Activated CD8-positive, alpha-beta T cell treated with anti-CD3 and anti-CD28 coated beads, Interleukin-2, amount 10 ng/mL, durations not matched to agents 7 days and 5 days (primary cell): ENCODE data around the gene TREH. TPM values are rescaled to one million over a fixed set of nuclear protein-coding genes. Genes with fewer than 3 reads are reported as not detected.
A peak's percentile ranks its signal among the peaks of the same experiment; 100 is the strongest.

Experiments
- ATAC-seq: fragments of 150-1000 bp; cut with Tn5 transposase; one replicate; pipeline ENCODE4 v1.10.0; 2021; ENCODE audit warnings: moderate library complexity
- CTCF ChIA-PET: fragments of 350-600 bp; sonication (Branson Sonifier 250); formaldehyde crosslinking; loops from one replicate; lab custom pipeline; 2021; ENCODE audit warnings: antibody characterized with exemption; lab: Charles Lee
- POLR2A ChIA-PET: fragments of 350-600 bp; sonication (Branson Sonifier 250); formaldehyde crosslinking; loops from one replicate; lab custom pipeline; 2021; ENCODE audit warnings: antibody characterized with exemption; lab: Charles Lee
- DNase-seq: peaks from one replicate; pipeline ENCODE4 v3.0.0-alpha.2; 2020
- H3K27ac Mint-ChIP-seq: one replicate; pipeline ENCODE4 v1.8.0; 2021; ENCODE audit warnings: mild to moderate bottlenecking, mixed read lengths
- H3K27me3 Mint-ChIP-seq: one replicate; pipeline ENCODE4 v1.8.0; 2021; ENCODE audit warnings: low read depth, mixed read lengths
- H3K36me3 Mint-ChIP-seq: one replicate; pipeline ENCODE4 v1.8.0; 2021; ENCODE audit warnings: low read depth, mixed read lengths
- H3K4me1 Mint-ChIP-seq: one replicate; pipeline ENCODE4 v1.8.0; 2021; ENCODE audit warnings: low read depth, mixed read lengths
- H3K4me3 Mint-ChIP-seq: one replicate; pipeline ENCODE4 v1.8.0; 2021; ENCODE audit warnings: mild to moderate bottlenecking, mixed read lengths
- H3K9me3 Mint-ChIP-seq: one replicate; pipeline ENCODE4 v1.8.0; 2022; ENCODE audit warnings: mixed read lengths; ENCODE audit not compliant: insufficient read depth
- total RNA-seq, 2 experiments: library from RNA; stranded (reverse); gene quantifications; one replicate each; pipeline ENCODE4 v1.2.3, GENCODE V29; 2021

Gene TREH
- total RNA-seq, 2 experiments from 2014 or later, result not detected

DNA sequence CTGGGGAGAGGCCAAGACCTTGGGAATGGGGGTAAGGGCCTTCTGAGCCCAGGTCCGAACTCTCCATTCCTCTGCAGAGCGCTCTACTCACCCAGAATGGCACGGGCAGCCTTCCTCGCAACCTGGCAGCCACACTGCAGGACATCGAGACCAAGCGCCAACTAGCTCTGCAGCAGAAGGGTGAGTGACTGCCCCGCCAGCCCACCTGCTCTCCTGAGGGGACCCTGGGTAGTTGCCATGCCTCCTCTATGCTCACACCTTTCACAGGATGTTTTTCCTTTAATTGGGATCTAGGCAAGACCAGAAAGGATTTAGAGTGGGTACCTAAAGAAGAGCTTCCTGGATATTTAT lies 35.5 kb downstream of the TREH start:
- no peak overlapping the region for H3K27ac Mint-ChIP-seq
- H3K4me1 Mint-ChIP-seq, result no peaks in the 10 kb centered on the region
- DNase-seq (no peak), ATAC-seq (no peak)
- H3K27me3 Mint-ChIP-seq, result no peaks in the 10 kb centered on the region
- POLR2A ChIA-PET, result interaction anchor here (0.6 kb wide), 1 partner anchor 13 kb away, joined by 3 read pairs; no protein-coding TSS in a partner anchor
- no peak overlapping the region for H3K4me3 Mint-ChIP-seq
- H3K36me3 Mint-ChIP-seq, result no peaks in the 10 kb centered on the region
- H3K9me3 Mint-ChIP-seq, result no peaks in the 10 kb centered on the region
- CTCF ChIA-PET, result no interaction called here

DNA sequence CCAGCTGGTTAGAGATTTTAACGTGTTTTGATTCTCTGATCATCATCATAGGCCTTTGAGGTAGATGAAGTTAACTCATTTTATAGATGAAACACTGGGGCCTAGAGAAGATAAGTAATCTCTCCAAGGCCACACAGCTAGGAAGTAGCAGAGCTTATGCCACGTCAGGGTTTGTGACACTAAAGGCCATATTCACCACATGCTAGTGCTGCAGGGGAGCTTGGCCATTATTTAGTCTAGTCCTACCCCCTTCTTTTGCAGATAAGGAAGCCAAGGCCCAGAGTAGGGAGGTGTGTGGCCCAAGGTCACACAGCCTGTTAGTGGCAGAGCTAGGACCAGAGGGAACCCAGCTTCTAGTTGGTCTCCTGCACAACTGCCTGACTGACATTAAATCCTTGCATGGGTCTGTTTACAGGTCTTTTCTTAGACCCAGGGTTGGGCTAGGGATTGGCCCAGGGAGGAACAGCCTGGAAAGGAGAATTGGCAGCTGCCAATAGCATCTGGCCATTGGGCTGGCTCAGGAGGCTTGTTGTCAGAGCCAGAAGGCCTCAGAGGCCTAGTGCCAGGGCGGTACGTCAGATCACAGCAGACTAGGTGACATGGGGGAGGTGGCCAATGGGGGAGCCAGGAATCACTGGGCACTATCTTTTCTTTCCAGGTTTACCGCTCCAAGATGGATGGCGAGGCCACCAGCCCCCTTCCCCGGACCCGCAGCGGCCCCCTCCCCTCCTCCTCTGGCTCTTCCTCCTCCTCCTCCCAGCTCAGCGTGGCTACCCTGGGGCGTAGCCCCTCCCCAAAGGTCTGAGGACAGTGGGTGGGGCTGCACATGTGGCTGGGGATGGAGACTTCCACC lies 36.1 kb downstream of the TREH start:
- H3K9me3 Mint-ChIP-seq, result no peaks in the 10 kb centered on the region
- ATAC-seq (no peak), DNase-seq (no peak)
- H3K4me1 Mint-ChIP-seq, result no peaks in the 10 kb centered on the region
- H3K27me3 Mint-ChIP-seq, result no peaks in the 10 kb centered on the region
- no peak overlapping the region for H3K4me3 Mint-ChIP-seq
- ChIA-PET POLR2A (interaction anchor here (0.6 kb wide), 1 partner anchor 13 kb away, joined by 3 read pairs; no protein-coding TSS in a partner anchor), CTCF (interaction anchor here (0.9 to 1.4 kb wide), 4 partner anchors 15 to 49 kb away, joined by 3 to 6 read pairs (median 4); no protein-coding TSS in a partner anchor)
- H3K36me3 Mint-ChIP-seq, result no peaks in the 10 kb centered on the region
- no peak overlapping the region for H3K27ac Mint-ChIP-seq

GRCh38 chr11:118641397-118642019 lies 37.9 kb downstream of the TREH start:
- H3K36me3 Mint-ChIP-seq, result no peaks in the 10 kb centered on the region
- DNase-seq (no peak), ATAC-seq (no peak)
- ChIA-PET POLR2A (no interaction called here), CTCF (no interaction called here)
- no peaks in the 10 kb centered on the region for H3K9me3 Mint-ChIP-seq
- H3K27ac Mint-ChIP-seq, result no peak overlapping the region
- no peak overlapping the region for H3K4me3 Mint-ChIP-seq
- H3K4me1 Mint-ChIP-seq, result no peaks in the 10 kb centered on the region
- H3K27me3 Mint-ChIP-seq, result no peaks in the 10 kb centered on the region

- CTCF ChIA-PET, result interaction anchor here (2.0 kb wide), 1 partner anchor 19 kb away, joined by 6 read pairs; no protein-coding TSS in a partner anchor
These were observed 38.9 kb downstream of the TREH start for GRCh38 chr11:118640332-118641154.

GRCh38 chr11:118639899-118640298 lies 39.6 kb downstream of the TREH start:
- Mint-ChIP-seq H3K9me3 (no peaks in the 10 kb centered on the region), H3K4me3 (no peak overlapping the region), H3K27ac (no peak overlapping the region), H3K27me3 (peaks cover 4% of the 10 kb centered on the region), H3K4me1 (no peaks in the 10 kb centered on the region), H3K36me3 (no peaks in the 10 kb centered on the region)
- ChIA-PET CTCF (interaction anchor here (2.0 kb wide), 1 partner anchor 19 kb away, joined by 6 read pairs; no protein-coding TSS in a partner anchor), POLR2A (no interaction called here)
- no peak for DNase-seq
- ATAC-seq, result no peak

More at GRCh38 chr11:118640332-118641154, 38.9 kb downstream of the TREH start:
- Mint-ChIP-seq H3K27ac (no peak overlapping the region), H3K27me3 (peaks cover 4% of the 10 kb centered on the region), H3K9me3 (no peaks in the 10 kb centered on the region), H3K36me3 (no peaks in the 10 kb centered on the region), H3K4me1 (no peaks in the 10 kb centered on the region), H3K4me3 (no peak overlapping the region)
- DNase-seq, result no peak
- ATAC-seq, result no peak
- POLR2A ChIA-PET, result interaction anchor here (0.6 kb wide), 1 partner anchor 105 kb away, joined by 3 read pairs; no protein-coding TSS in a partner anchor

- CTCF ChIA-PET, result interaction anchor here (1.0 kb wide), 1 partner anchor 44 kb away, joined by 4 read pairs; no protein-coding TSS in a partner anchor
These were observed 40.7 kb downstream of the TREH start for GRCh38 chr11:118638726-118639125.

DNA sequence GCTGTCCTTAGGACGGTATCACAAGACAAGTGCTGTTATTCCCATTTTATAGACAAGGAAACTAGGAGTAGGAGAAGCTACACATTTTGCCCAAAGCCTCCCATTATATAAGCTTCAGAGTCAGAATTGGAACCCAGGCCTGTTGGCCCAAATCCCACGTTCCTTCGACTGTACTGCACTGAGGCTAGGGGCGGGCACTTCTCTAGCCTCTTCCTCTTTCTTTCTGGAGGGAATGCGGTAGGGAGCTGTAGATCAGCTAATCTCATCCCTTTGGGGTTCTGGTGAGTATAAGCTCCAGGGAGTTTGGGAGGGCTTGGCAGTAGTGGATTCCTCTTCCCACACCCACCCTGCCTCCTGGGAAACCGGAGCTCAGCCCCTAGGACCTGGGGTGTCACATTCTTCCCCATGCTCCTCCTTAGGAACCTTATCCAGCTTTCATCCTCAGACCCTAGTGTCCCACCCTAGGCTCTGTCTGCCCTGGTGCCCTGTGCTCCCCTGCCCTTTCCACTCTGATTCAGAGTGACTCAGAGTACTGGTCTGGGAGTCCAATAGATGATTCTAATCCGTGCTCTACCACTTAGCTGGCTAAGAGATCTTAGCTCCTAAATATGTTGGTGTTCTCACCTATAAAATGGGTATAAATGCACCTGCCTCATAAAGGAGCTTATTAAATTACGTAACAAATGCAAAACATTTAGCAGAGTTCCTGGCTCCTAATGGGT lies 42.7 kb downstream of the TREH start:
- DNase-seq (no peak), ATAC-seq (no peak)
- Mint-ChIP-seq H3K9me3 (no peaks in the 10 kb centered on the region), H3K36me3 (no peaks in the 10 kb centered on the region), H3K27me3 (peaks cover 4% of the 10 kb centered on the region), H3K27ac (no peak overlapping the region), H3K4me1 (peaks cover 3% of the 10 kb centered on the region), H3K4me3 (no peak overlapping the region)
- CTCF ChIA-PET, result interaction anchor here (1.2 to 2.7 kb wide), 3 partner anchors 17 to 42 kb away, joined by 3 to 12 read pairs (median 9); no protein-coding TSS in a partner anchor
- POLR2A ChIA-PET, result no interaction called here

More at GRCh38 chr11:118638726-118639125, 40.7 kb downstream of the TREH start:
- DNase-seq (no peak), ATAC-seq (no peak)
- Mint-ChIP-seq H3K9me3 (no peaks in the 10 kb centered on the region), H3K27ac (no peak overlapping the region), H3K36me3 (no peaks in the 10 kb centered on the region), H3K27me3 (peaks cover 4% of the 10 kb centered on the region), H3K4me3 (no peak overlapping the region), H3K4me1 (peaks cover 3% of the 10 kb centered on the region)
- POLR2A ChIA-PET, result no interaction called here

- no peak overlapping the region for H3K4me3 Mint-ChIP-seq
- H3K27me3 Mint-ChIP-seq, result peaks cover 4% of the 10 kb centered on the region
- ChIA-PET POLR2A (no interaction called here), CTCF (interaction anchor here (1.0 to 2.7 kb wide), 5 partner anchors 16 to 464 kb away, joined by 3 to 12 read pairs (median 4); no protein-coding TSS in a partner anchor)
- H3K36me3 Mint-ChIP-seq, result no peaks in the 10 kb centered on the region
- DNase-seq (no peak), ATAC-seq (no peak)
- H3K4me1 Mint-ChIP-seq, result peaks cover 4% of the 10 kb centered on the region
- no peaks in the 10 kb centered on the region for H3K9me3 Mint-ChIP-seq
- no peak overlapping the region for H3K27ac Mint-ChIP-seq
These were observed 43.8 kb downstream of the TREH start for GRCh38 chr11:118635642-118636041.

GRCh38 chr11:118635237-118635591 lies 44.2 kb downstream of the TREH start:
- H3K4me3 Mint-ChIP-seq, result no peak overlapping the region
- H3K4me1 Mint-ChIP-seq, result peaks cover 6% of the 10 kb centered on the region
- H3K36me3 Mint-ChIP-seq, result no peaks in the 10 kb centered on the region
- ChIA-PET CTCF (interaction anchor here (1.0 to 2.1 kb wide), 4 partner anchors 23 to 463 kb away, joined by 3 to 9 read pairs (median 4); no protein-coding TSS in a partner anchor), POLR2A (no interaction called here)
- ATAC-seq (no peak), DNase-seq (no peak)
- no peak overlapping the region for H3K27ac Mint-ChIP-seq
- H3K27me3 Mint-ChIP-seq, result peaks cover 4% of the 10 kb centered on the region
- no peaks in the 10 kb centered on the region for H3K9me3 Mint-ChIP-seq

DNA sequence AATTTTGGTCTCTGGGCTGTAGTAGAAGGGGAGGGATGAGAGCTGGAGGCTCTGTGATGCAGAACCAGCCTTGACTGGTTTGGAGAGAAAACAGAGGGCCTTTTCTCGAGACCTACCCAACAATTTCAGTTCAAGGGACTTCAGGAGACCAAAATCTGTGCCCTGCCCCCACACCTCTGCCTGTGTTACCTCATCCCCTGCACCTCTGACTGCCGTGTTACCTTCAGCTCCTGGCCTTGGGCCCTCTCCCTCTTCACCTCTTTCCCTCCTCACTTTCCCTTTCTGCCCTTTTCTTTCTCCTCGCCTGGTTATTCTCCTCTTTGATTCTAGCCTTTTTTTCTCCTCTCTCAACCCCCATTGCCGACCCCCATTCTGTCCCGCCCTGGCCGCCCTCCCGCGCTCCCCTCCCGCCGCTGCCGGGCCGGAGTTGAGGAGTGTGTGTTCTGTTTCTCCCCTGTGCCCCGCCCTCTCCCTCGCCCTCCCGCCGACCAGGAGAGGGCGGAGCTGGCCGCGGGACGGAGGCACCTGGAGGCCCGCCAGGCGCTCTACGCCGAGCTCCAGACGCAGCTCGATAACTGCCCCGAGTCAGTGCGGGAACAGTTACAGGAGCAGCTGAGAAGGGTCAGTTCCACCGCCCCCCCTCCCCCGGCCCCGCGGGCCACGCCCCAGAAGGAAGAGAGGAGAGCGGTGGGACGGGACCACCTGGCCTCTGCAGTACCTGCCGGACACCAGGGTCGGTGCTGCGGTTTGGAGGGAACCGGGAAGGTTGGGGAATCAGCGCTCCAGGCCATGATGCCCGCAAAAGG lies 44.8 kb downstream of the TREH start:
- Mint-ChIP-seq H3K27ac (no peak overlapping the region), H3K36me3 (no peaks in the 10 kb centered on the region), H3K4me1 (peaks cover 6% of the 10 kb centered on the region), H3K9me3 (no peaks in the 10 kb centered on the region), H3K27me3 (peaks cover 4% of the 10 kb centered on the region), H3K4me3 (no peak overlapping the region)
- peak; percentile 58 for ATAC-seq
- ChIA-PET POLR2A (no interaction called here), CTCF (interaction anchor here (1.1 to 2.0 kb wide), 5 partner anchors 21 to 56 kb away, joined by 3 to 5 read pairs (median 4); no protein-coding TSS in a partner anchor)
- no peak for DNase-seq
